ENCODE measurements around the gene TMEM200B. TPM values are rescaled to one million over a fixed set of nuclear protein-coding genes. Genes with fewer than 3 reads are reported as not detected.
"Not testable (repeated sequence)": the region's sequence is repeated elsewhere in the genome, so short reads cannot be mapped to it uniquely, and the experiment has no call there.

Gene TMEM200B
- total RNA-seq, 1 experiment from 2014 or later, result 12.6 TPM

DNA sequence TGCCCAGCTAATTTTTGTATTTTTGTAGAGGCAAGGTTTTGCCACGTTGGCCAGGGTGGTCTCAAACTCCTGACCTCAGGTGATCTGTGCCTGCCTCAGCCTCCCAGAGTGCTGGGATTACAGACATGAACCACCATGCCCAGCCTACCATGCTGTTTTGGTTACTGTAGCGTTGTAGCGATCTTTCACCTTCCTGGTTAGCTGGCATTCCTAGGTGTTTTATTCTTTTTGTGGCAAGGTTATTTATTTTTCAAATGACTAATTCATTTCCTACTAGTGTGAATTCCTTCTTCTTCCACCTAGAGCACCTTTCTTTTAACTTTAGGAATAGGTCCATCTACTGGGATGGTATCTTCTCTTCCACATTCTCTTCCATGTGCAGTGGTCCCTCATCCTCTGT, 29.3 kb downstream of the TMEM200B start:
- TF ChIP-seq, protein P1, sequence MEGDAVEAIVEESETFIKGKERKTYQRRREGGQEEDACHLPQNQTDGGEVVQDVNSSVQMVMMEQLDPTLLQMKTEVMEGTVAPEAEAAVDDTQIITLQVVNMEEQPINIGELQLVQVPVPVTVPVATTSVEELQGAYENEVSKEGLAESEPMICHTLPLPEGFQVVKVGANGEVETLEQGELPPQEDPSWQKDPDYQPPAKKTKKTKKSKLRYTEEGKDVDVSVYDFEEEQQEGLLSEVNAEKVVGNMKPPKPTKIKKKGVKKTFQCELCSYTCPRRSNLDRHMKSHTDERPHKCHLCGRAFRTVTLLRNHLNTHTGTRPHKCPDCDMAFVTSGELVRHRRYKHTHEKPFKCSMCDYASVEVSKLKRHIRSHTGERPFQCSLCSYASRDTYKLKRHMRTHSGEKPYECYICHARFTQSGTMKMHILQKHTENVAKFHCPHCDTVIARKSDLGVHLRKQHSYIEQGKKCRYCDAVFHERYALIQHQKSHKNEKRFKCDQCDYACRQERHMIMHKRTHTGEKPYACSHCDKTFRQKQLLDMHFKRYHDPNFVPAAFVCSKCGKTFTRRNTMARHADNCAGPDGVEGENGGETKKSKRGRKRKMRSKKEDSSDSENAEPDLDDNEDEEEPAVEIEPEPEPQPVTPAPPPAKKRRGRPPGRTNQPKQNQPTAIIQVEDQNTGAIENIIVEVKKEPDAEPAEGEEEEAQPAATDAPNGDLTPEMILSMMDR (conservative IDR thresholded peaks at IDR 0.05), result no peak
- Mint-ChIP-seq H3K4me1 (peaks cover 9 to 11% of the 10 kb centered on the region in 2 experiments), H3K4me3 (no peak overlapping the region), H3K27me3 (ENCODE audit: low read depth) (no peaks in the 10 kb centered on the region), H3K36me3 (ENCODE audit: insufficient read depth in 1 of 3, low read depth in 3 of 3) (peaks cover 14 to 28% (median 15%) of the 10 kb centered on the region in 3 experiments; a peak in 6 of 7 replicates), H3K9me3 (peaks cover 0 to 6% of the 10 kb centered on the region in 2 experiments; a peak in 1 of 5 replicates), H3K27ac (no peak overlapping the region)
- no peaks in the 10 kb centered on the region for H3K79me2 ChIP-seq (ENCODE audit: insufficient read depth, low read length)
- H2BK120ac ChIP-seq (ENCODE audit: low read depth, low read length, poor library complexity, severe bottlenecking), result no peak overlapping the region
- H3K27ac ChIP-seq (ENCODE audit: insufficient read length, low read depth, low read length), result no peak overlapping the region
- H3K23ac ChIP-seq (ENCODE audit: insufficient read length, low read depth, low read length), result no peak overlapping the region
- H3K4ac ChIP-seq (ENCODE audit: low read depth, low read length), result no peak overlapping the region
- no peak overlapping the region for H4K91ac ChIP-seq (ENCODE audit: insufficient read length, low read depth, low read length)
- no peak for DNase-seq
- WGBS (ENCODE audit: extremely low coverage, insufficient read length, low lambda C conversion rate), result no CpG with 5 or more reads among the region's 3 CpGs
- no peaks in the 10 kb centered on the region for H3K23me2 ChIP-seq (ENCODE audit: insufficient read length, low read depth, low read length, poor library complexity, severe bottlenecking)
- no peaks in the 10 kb centered on the region for H3K4me1 ChIP-seq (ENCODE audit: insufficient read depth, low read length)
- H2BK15ac ChIP-seq (ENCODE audit: low read depth, low read length), result no peak overlapping the region
- no peak overlapping the region for H4K8ac ChIP-seq (replicated peaks; ENCODE audit: insufficient read length, low read depth, low read length)
- no peak overlapping the region for H3T11ph ChIP-seq (ENCODE audit: low read length)
- no peaks in the 10 kb centered on the region for H3K27me3 ChIP-seq (ENCODE audit: insufficient read depth, low read length)
- H3K9ac ChIP-seq (ENCODE audit: extremely low read depth, insufficient read length, low read length), result no peak overlapping the region
- H3K9me3 ChIP-seq (ENCODE audit: control insufficient read depth, low read depth, low read length), result no peaks in the 10 kb centered on the region
- H4K5ac ChIP-seq (ENCODE audit: insufficient read length, low read depth, low read length), result no peak overlapping the region
- no peak overlapping the region for H3K4me2 ChIP-seq (ENCODE audit: insufficient read depth, insufficient read length, low read length)
- H3K56ac ChIP-seq (ENCODE audit: insufficient read length, low read depth, low read length), result no peak overlapping the region
- no peak overlapping the region for H2BK12ac ChIP-seq (ENCODE audit: insufficient read length, low read depth, low read length)
- H3K14ac ChIP-seq (ENCODE audit: insufficient read depth, low read length), result no peak overlapping the region
- H3K18ac ChIP-seq (ENCODE audit: insufficient read length, low read depth, low read length), result no peak overlapping the region
- no peaks in the 10 kb centered on the region for H3K79me1 ChIP-seq (ENCODE audit: insufficient read depth, low read depth, low read length, poor library complexity, severe bottlenecking)
- no peak overlapping the region for H2AK5ac ChIP-seq (ENCODE audit: insufficient read length, low read length)
- no peak overlapping the region for H2BK5ac ChIP-seq (ENCODE audit: insufficient read length, low read length)
- no peak overlapping the region for H2AFZ ChIP-seq (ENCODE audit: low read length)
- H2BK20ac ChIP-seq (ENCODE audit: low read depth, low read length, poor library complexity, severe bottlenecking), result no peak overlapping the region
- no peaks in the 10 kb centered on the region for H4K20me1 ChIP-seq (ENCODE audit: control insufficient read depth, insufficient read depth, insufficient read length)

DNA sequence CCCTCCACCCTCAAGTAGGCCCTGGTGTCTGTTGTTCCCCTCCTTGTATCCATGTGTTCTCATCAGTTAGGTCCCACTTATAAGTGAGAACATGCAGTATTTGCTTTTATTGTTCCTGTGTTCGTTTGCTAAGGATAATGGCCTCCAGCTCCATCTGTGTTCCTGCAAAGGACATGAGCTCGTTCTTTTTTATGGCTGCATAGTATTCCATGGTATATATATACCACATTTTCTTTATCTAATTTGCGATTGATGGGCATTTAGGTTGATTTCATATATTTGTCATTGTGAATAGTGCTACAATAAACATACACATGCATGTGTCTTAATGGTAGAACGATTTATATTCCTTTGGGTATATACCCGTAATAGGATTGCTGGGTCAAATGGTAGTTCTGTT, 31.0 kb downstream of the TMEM200B start:
- not testable (repeated sequence) for H2BK5ac ChIP-seq (ENCODE audit: insufficient read length, low read length); H2AK5ac ChIP-seq (ENCODE audit: insufficient read length, low read length); H4K20me1 ChIP-seq (ENCODE audit: control insufficient read depth, insufficient read depth, insufficient read length); H3K9me3 Mint-ChIP-seq; H3K27ac ChIP-seq (ENCODE audit: insufficient read length, low read depth, low read length); H3T11ph ChIP-seq (ENCODE audit: low read length); H3K27me3 ChIP-seq (ENCODE audit: insufficient read depth, low read length); H3K23me2 ChIP-seq (ENCODE audit: insufficient read length, low read depth, low read length, poor library complexity, severe bottlenecking); H3K4ac ChIP-seq (ENCODE audit: low read depth, low read length); H3K14ac ChIP-seq (ENCODE audit: insufficient read depth, low read length); H3K4me1 ChIP-seq (ENCODE audit: insufficient read depth, low read length); H3K4me2 ChIP-seq (ENCODE audit: insufficient read depth, insufficient read length, low read length); H3K56ac ChIP-seq (ENCODE audit: insufficient read length, low read depth, low read length); H2BK12ac ChIP-seq (ENCODE audit: insufficient read length, low read depth, low read length); H2BK20ac ChIP-seq (ENCODE audit: low read depth, low read length, poor library complexity, severe bottlenecking); H3K18ac ChIP-seq (ENCODE audit: insufficient read length, low read depth, low read length); H2BK15ac ChIP-seq (ENCODE audit: low read depth, low read length); H3K4me3 Mint-ChIP-seq; H3K27me3 Mint-ChIP-seq (ENCODE audit: low read depth); H3K9me3 ChIP-seq (ENCODE audit: control insufficient read depth, low read depth, low read length); H3K9ac ChIP-seq (ENCODE audit: extremely low read depth, insufficient read length, low read length); H2AFZ ChIP-seq (ENCODE audit: low read length); H3K27ac Mint-ChIP-seq; DNase-seq; H3K79me2 ChIP-seq (ENCODE audit: insufficient read depth, low read length); H4K91ac ChIP-seq (ENCODE audit: insufficient read length, low read depth, low read length); H3K23ac ChIP-seq (ENCODE audit: insufficient read length, low read depth, low read length); H2BK120ac ChIP-seq (ENCODE audit: low read depth, low read length, poor library complexity, severe bottlenecking); H3K79me1 ChIP-seq (ENCODE audit: insufficient read depth, low read depth, low read length, poor library complexity, severe bottlenecking); H4K8ac ChIP-seq (replicated peaks; ENCODE audit: insufficient read length, low read depth, low read length); H4K5ac ChIP-seq (ENCODE audit: insufficient read length, low read depth, low read length)
- Mint-ChIP-seq H3K36me3 (ENCODE audit: insufficient read depth in 1 of 3, low read depth in 3 of 3) (peaks cover 7 to 18% (median 13%) of the 10 kb centered on the region in 3 experiments; a peak in 6 of 7 replicates), H3K4me1 (peaks cover 9 to 11% of the 10 kb centered on the region in 2 experiments)
- WGBS (ENCODE audit: extremely low coverage, insufficient read length, low lambda C conversion rate), result no CpG with 5 or more reads among the region's 5 CpGs
